Measurements from ENCODE around the gene KCNN3. TPM values are rescaled to one million over a fixed set of nuclear protein-coding genes. Genes with fewer than 3 reads are reported as not detected.

The KCNN3 gene
- total RNA-seq, 1 experiment from 2014 or later = 0.41 TPM

DNA sequence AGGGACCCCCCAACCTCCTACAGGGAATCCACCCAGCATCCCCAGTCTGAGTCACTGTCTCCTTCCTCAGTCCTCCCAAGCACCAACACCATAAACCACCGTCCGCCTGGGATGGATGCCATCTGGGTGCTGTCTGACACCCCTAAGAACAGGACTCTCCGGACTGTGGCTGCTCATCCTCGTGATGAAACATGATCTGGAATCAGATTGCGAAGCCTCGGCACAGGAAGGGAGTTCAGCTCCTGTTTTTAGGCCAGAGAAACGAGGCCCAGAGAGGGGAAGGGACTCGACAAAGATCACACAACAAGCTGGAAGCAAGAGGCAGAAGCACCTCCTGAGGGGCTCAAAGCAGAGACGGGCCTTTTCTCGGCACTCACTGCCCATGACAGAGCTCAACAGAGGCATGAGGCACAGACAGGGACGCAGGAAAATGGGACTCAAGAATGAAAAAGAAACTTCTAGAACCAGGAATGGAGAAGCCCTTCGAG, 8.4 kb downstream of the KCNN3 start:
- DNase-seq (ENCODE audit: low spot score) = no peak

DNA sequence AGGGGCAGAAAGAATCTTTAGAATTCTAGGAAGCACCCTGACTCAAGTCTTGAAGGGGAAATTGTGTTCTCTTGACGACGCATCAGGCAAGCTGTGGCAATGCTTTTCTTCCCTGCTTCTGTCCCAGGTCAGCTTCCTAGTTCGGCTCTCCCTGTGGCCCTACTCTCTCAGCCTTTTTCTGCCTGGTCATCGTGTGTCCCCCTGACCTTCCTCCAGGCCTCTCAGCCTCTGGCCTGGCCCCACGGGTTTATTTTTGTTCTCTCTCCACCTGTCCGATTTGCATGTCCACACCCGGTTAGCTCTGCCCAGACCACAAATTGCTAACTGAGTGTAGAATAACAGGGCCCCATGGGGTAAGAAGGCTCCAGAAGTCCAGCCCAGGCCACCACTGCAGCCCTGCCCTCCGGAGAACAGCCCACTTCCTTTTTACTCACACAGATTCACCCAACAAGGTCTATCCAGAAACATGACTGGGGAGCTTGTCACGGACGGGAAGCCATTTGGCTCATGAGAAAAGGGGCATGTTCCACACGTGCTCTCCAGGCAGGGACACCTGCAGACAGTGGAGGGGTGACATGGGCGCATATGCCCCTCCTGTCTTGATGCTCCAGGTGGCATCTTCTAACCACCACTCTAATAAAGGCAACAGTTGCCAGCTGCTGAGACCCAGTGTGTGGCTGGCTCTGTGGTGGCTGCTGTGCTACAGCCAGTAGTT, 9.8 kb downstream of the KCNN3 start:
- DNase-seq (ENCODE audit: low spot score) = no peak

DNA sequence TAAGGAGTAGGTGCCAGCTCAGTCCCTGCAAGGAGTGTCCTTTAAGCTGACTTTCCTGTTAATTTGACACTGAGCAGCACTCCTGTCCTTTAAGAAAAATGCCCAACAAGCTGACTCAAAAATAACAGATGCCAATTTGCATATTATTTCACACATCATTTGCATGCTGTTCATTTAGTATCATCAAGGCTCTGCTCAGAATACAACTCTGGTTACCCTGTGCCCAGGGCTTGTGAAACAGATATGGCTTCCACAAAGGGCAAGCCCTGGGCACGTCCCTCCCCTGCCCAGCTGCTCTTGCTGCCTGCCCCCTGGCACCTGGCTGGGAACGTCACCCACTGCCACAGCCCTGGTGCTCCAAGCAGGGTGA, 10.3 kb downstream of the KCNN3 start:
- no peak for DNase-seq (ENCODE audit: low spot score)

- DNase-seq (ENCODE audit: low spot score) = no peak
Measured at GRCh38 chr1:154859151-154859785, 10.8 kb downstream of the KCNN3 start.

DNA sequence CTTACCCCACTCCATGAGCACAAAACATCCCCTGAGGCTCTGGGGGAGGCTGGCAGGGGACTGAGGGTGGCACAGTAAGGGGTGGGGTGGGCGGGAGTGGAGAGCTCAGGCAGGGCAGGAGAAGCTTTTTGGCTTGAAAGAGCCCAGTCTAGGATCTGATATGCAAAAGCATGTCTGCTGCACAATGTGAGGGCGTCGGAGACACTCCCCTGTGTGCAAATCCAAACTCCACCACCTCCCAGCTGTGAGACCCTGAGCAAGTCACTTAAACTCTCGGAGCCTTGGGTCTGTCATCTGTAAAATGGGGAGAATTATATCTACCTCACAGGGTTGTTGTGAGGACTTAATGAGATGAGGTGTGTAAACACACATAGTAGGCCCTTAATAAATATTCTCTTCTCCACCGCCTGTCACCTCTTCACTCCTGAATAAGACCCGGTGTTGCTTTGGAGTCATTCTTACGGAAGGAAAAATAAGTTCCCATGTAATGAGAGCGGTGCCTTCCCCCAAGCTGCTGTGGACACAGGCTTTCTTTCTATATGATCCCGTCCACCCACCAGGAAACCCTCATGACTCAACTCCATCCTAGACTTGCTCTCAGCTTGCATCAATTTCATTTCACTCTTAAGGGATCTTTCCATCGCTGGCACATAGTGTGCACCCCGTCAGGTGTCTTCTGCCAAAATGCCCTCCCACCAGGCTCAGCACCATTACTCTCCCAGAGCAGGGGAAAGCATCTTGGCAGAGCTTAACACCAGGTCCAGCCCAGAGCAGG, 12.5 kb downstream of the KCNN3 start:
- no peak for DNase-seq (ENCODE audit: low spot score)

- DNase-seq (ENCODE audit: low spot score) = no peak
Measured at GRCh38 chr1:154857022-154857421, 13.1 kb downstream of the KCNN3 start.

- DNase-seq (ENCODE audit: low spot score) = no peak
Measured at GRCh38 chr1:154856544-154856943, 13.5 kb downstream of the KCNN3 start.

GRCh38 chr1:154856049-154856448, 14.0 kb downstream of the KCNN3 start:
- DNase-seq (ENCODE audit: low spot score) = no peak

GRCh38 chr1:154855186-154855851, 14.8 kb downstream of the KCNN3 start:
- DNase-seq (ENCODE audit: low spot score) = no peak

GRCh38 chr1:154852845-154853244, 17.2 kb downstream of the KCNN3 start:
- DNase-seq (ENCODE audit: low spot score) = no peak

GRCh38 chr1:154851392-154852177, 18.5 kb downstream of the KCNN3 start:
- DNase-seq (ENCODE audit: low spot score) = no peak

GRCh38 chr1:154849645-154850131, 20.4 kb downstream of the KCNN3 start:
- DNase-seq (ENCODE audit: low spot score) = no peak

DNA sequence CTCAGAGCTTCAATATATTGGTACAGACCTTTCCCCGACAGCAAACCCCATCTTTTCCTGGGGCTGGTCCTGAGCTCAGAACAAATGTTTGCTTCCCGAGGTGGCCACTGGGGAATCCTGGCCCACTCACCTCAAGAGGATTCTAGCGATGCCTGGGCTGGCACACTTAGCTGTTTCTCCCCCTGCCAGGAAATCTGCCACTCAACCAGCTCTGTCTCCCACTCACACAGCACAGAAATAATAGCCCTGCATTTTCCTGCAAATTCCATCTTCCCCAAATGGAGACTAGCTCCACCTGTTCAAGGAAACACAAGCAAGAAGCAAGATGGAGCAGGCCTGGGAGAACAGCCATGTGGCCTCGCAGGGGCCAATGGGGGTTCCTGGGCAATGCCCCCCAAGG, 21.1 kb downstream of the KCNN3 start:
- DNase-seq (ENCODE audit: low spot score) = no peak

GRCh38 chr1:154847891-154848290, 22.2 kb downstream of the KCNN3 start:
- no peak for DNase-seq (ENCODE audit: low spot score)

GRCh38 chr1:154846565-154847442, 23.3 kb downstream of the KCNN3 start:
- no peak for DNase-seq (ENCODE audit: low spot score)

GRCh38 chr1:154845879-154846278, 24.2 kb downstream of the KCNN3 start:
- no peak for DNase-seq (ENCODE audit: low spot score)

DNA sequence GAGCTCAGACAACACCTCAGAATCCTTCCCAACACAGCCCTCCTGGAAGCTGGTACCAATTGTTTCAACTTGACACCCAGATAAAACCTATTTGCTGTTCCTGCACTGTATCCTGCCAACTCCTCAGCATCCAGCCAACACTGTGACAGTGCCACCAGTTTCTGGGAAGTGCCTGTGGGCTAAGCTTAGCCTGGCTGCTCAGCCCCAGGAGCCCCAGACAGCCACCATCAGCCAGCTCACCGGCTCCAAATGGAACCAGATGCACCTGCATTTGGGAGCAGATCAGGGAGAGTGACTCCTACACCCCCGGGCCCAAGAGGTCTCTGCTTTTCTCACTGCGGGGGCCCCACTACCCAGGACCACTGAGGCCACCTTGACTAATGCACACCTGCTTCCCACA, 24.9 kb downstream of the KCNN3 start:
- no peak for DNase-seq (ENCODE audit: low spot score)

DNA sequence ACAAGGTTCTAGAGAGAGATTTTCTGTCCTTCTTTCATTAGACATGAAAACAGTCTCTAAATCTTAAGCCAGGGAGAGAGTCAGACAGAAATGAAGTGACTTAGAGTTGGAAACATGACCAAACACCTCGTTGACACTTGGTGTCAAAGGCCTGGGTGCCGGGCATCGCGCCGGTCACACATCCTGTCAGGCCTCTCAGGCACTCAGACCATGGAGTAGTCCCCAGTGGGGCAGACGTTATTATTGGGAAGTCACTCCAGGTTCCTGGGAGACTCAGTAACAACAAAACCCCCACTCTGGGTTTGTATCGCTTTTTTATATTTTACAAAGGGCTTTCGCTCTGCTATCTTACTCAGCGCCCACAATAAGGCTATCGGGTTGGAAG, 25.8 kb downstream of the KCNN3 start:
- DNase-seq (ENCODE audit: low spot score) = no peak

DNA sequence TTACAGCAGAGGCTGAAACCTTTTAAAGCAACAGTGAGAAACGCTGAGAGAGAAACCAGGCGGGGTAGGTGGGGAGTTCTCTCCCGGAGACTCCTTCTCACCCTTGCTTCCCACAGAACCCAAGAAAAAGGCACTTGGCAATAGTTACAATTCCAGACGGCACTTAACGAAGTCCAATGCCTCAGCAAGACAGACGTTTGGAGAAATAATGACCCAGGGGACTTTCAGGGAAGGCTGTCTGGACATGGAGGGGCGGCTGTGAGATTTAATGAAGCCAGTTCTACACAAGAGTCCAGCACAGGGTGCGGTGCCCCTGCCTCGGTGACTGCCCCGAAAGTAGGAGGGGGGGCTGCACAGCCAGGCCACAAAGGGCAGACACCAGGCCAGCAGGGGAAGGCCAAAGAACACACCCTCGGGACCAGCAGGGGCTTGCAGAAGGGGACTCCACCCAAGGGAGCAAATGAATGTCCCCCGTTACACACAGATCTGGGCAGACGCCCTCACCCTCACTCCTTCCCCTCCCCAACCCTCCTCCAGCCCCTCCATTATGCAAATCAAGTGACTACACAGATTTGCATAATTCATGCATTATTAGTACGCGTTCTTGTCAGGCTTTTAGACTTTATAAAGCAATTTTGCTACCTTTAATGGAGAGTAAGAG, 26.3 kb downstream of the KCNN3 start:
- DNase-seq (ENCODE audit: low spot score) = no peak

DNA sequence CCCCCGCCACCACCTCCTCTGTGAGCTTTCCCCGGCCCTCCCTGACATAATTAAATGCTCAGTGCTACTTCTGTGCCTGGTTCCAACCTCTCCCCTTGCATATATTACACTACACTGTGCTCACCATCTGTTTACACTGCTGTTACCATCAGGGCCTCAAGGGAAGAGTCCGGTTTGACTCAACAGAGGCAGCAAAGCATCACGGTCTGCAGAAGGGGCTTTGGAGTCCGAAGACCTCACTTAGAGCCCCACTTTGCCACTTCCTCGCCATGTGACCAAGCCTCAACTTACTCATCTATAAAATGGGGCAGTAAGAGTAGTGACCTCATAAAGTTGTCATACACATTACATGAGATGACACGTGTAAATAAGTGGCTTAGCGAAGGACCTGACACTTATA, 27.4 kb downstream of the KCNN3 start:
- DNase-seq (ENCODE audit: low spot score) = no peak

Measured in H4 (cell line).